CD4-positive, alpha-beta T cell treated with Interferon alpha-2 for 1 hour (primary cell): ENCODE results near the gene MXRA7.
A peak's percentile ranks its signal among the peaks of the same experiment; 100 is the strongest.

ENCODE experiments used
- DNase-seq, 2 donors: peaks; one replicate each; pipeline ENCODE4 v3.0.0-alpha.2; 2020 to 2022

MXRA7 gene

GRCh38 chr17:76695059-76695831 lies 15.5 kb downstream of the MXRA7 start:
- DNase-seq = no peak

GRCh38 chr17:76691379-76692191 lies 19.2 kb downstream of the MXRA7 start:
- DNase-seq = no peak

GRCh38 chr17:76690596-76691280 lies 20.0 kb downstream of the MXRA7 start:
- DNase-seq = no peak

GRCh38 chr17:76689859-76690258 lies 20.9 kb downstream of the MXRA7 start:
- DNase-seq = no peak

- DNase-seq = no peak
These were observed 22.6 kb downstream of the MXRA7 start for GRCh38 chr17:76688165-76688622.

- DNase-seq = no peak
These were observed 23.2 kb downstream of the MXRA7 start for GRCh38 chr17:76687298-76688164.

GRCh38 chr17:76686538-76687297 lies 24.0 kb downstream of the MXRA7 start:
- no peak for DNase-seq

- DNase-seq = no peak
These were observed 24.9 kb downstream of the MXRA7 start for GRCh38 chr17:76685846-76686245.

- DNase-seq = no peak
These were observed 25.4 kb downstream of the MXRA7 start for GRCh38 chr17:76685366-76685765.

GRCh38 chr17:76684756-76685155 lies 26.0 kb downstream of the MXRA7 start:
- DNase-seq = no peak

- DNase-seq = no peak
These were observed 26.6 kb downstream of the MXRA7 start for GRCh38 chr17:76683921-76684745.

GRCh38 chr17:76683011-76683755 lies 27.6 kb downstream of the MXRA7 start:
- DNase-seq = no peak

GRCh38 chr17:76682296-76682695 lies 28.5 kb downstream of the MXRA7 start:
- DNase-seq = no peak

- peak; percentile 70 to 80 for DNase-seq
These were observed 29.3 kb downstream of the MXRA7 start for GRCh38 chr17:76681222-76682137.

GRCh38 chr17:76679239-76679638 lies 31.5 kb downstream of the MXRA7 start:
- DNase-seq = no peak

- peak; percentile 12 to 46 for DNase-seq
These were observed 32.4 kb downstream of the MXRA7 start for GRCh38 chr17:76678330-76678729.

GRCh38 chr17:76677406-76677805 lies 33.4 kb downstream of the MXRA7 start:
- DNase-seq = no peak

GRCh38 chr17:76676629-76677028 lies 34.1 kb downstream of the MXRA7 start:
- no peak for DNase-seq

- DNase-seq = no peak
These were observed 35.1 kb downstream of the MXRA7 start for GRCh38 chr17:76675648-76676047.
